CD4-positive, alpha-beta T cell (primary cell): ENCODE measurements around the gene AP1M2. TPM values are rescaled to one million over a fixed set of nuclear protein-coding genes. Genes with fewer than 3 reads are reported as not detected.

ENCODE experiments used
- ATAC-seq: fragments of 200-7000 bp; cut with Tn5 transposase; one replicate; pipeline ENCODE4 v1.10.0; 2022; ENCODE audit warnings: mild to moderate bottlenecking; ENCODE audit not compliant: poor library complexity
- CTCF ChIA-PET: fragments of 350-600 bp; sonication (Branson Sonifier 250); formaldehyde crosslinking; loops from one replicate; lab custom pipeline; 2021; ENCODE audit warnings: antibody characterized with exemption, inconsistent platforms; lab: Charles Lee
- POLR2A ChIA-PET: fragments of 350-600 bp; sonication (Branson Sonifier 250); formaldehyde crosslinking; loops from one replicate; lab custom pipeline; 2021; ENCODE audit warnings: antibody characterized with exemption, inconsistent platforms; lab: Charles Lee
- DNase-seq, 14 experiments: peaks; one replicate each; pipeline ENCODE4 v3.0.0-alpha.2; 2013 to 2020; ENCODE audit warnings: mixed read lengths in 2 of 14
- H3K27ac ChIP-seq, 2 donors: one replicate each; pipeline versions ENCODE4 v1.5.1 to v1.7.0; 2013; ENCODE audit warnings: low read length in 2 of 2, low read depth in 1 of 2, mild to moderate bottlenecking in 1 of 2
- H3K27me3 ChIP-seq, 2 experiments: 1 replicate in 1 of 2; 2 replicates in 1 of 2; pipeline versions ENCODE4 v1.6.1 to v1.7.0; 2013; ENCODE audit warnings: low read length in 2 of 2, control low read depth in 1 of 2, mild to moderate bottlenecking in 1 of 2, moderate library complexity in 1 of 2; ENCODE audit not compliant: insufficient read depth in 2 of 2, control insufficient read depth in 1 of 2
- H3K36me3 ChIP-seq: one replicate; pipeline ENCODE4 v1.6.1; 2013; ENCODE audit warnings: low read length, control low read depth; ENCODE audit not compliant: insufficient read depth
- H3K4me1 ChIP-seq: one replicate; pipeline ENCODE4 v1.6.1; 2013; ENCODE audit warnings: low read length, control low read depth; ENCODE audit not compliant: insufficient read depth
- H3K4me3 ChIP-seq: one replicate; pipeline ENCODE4 v1.5.1; 2013; ENCODE audit warnings: mild to moderate bottlenecking, low read length, moderate library complexity
- H3K9me3 ChIP-seq, 2 experiments: 1 replicate in 1 of 2; 2 replicates in 1 of 2; pipeline versions ENCODE4 v1.6.1 to v1.7.0; 2013; ENCODE audit warnings: low read length in 2 of 2, mild to moderate bottlenecking in 2 of 2, control low read depth in 1 of 2, moderate library complexity in 1 of 2; ENCODE audit not compliant: control insufficient read depth in 1 of 2, insufficient read depth in 1 of 2
- H3K27ac Mint-ChIP-seq: one replicate; pipeline ENCODE4 v1.8.0; 2020; ENCODE audit warnings: mixed read lengths
- H3K27me3 Mint-ChIP-seq: one replicate; pipeline ENCODE4 v1.8.0; 2021; ENCODE audit warnings: mixed read lengths
- H3K36me3 Mint-ChIP-seq: one replicate; pipeline ENCODE4 v1.8.0; 2021; ENCODE audit warnings: low read depth, mixed read lengths
- H3K4me1 Mint-ChIP-seq: one replicate; pipeline ENCODE4 v1.8.0; 2021; ENCODE audit warnings: low read depth, mixed read lengths
- H3K4me3 Mint-ChIP-seq: one replicate; pipeline ENCODE4 v1.8.0; 2020; ENCODE audit warnings: mild to moderate bottlenecking, mixed read lengths
- H3K9me3 Mint-ChIP-seq: one replicate; pipeline ENCODE4 v1.8.0; 2020; ENCODE audit warnings: mixed read lengths
- CTCF ChIP-seq: fragments of 200-600 bp; IDR thresholded peaks from one replicate; pipeline ENCODE4 v1.8.0; 2022; ENCODE audit warnings: antibody characterized with exemption, mild to moderate bottlenecking
- intact Hi-C, 2 experiments: fragments of 100-400 bp; cut with DNase I in 1 of 2; cut with micrococcal nuclease in 1 of 2; formaldehyde crosslinking; loops; one replicate each; pipeline versions ENCODE4 v1.15.1 to v1.9.0; 2023 to 2025; cut with DNase I, micrococcal nuclease
- total RNA-seq, 174 experiments: library from RNA in 2 of 174; stranded (reverse) in 2 of 174; gene quantifications; one replicate each; pipeline ENCODE4 v1.2.3 and lab custom pipeline; 2021 to 2026

The AP1M2 gene
- total RNA-seq, 2 experiments from 2014 or later = 0.77 TPM; not detected in 1

GRCh38 chr19:10593820-10594637, 6.9 kb upstream of the AP1M2 start:
- ATAC-seq (no peak), DNase-seq (no peak)
- no peaks in the 10 kb centered on the region for H3K36me3 Mint-ChIP-seq
- Histone ChIP-seq H3K27me3 (no peaks in the 10 kb centered on the region), H3K4me1 (peaks cover 26% of the 10 kb centered on the region), H3K4me3 (no peak overlapping the region), H3K9me3 (no peaks in the 10 kb centered on the region), H3K36me3 (no peaks in the 10 kb centered on the region), H3K27ac (no peak overlapping the region)
- intact Hi-C loops = no loop called here
- peaks cover 19% of the 10 kb centered on the region for H3K4me1 Mint-ChIP-seq
- TF ChIP-seq CTCF = no peak
- no peaks in the 10 kb centered on the region for H3K27me3 Mint-ChIP-seq
- no peak overlapping the region for H3K27ac Mint-ChIP-seq
- ChIA-PET CTCF (no interaction called here), POLR2A (interaction anchor here (1.0 kb wide), 1 partner anchor 9 kb away, joined by 4 read pairs; no protein-coding TSS in a partner anchor)
- H3K9me3 Mint-ChIP-seq = no peaks in the 10 kb centered on the region
- peak overlapping the region; percentile 27 for H3K4me3 Mint-ChIP-seq

- Mint-ChIP-seq H3K27ac (no peak overlapping the region), H3K4me3 (no peak overlapping the region), H3K36me3 (no peaks in the 10 kb centered on the region), H3K4me1 (peaks cover 18% of the 10 kb centered on the region), H3K27me3 (no peaks in the 10 kb centered on the region), H3K9me3 (no peaks in the 10 kb centered on the region)
- H3K9me3 ChIP-seq = no peaks in the 10 kb centered on the region
- no peak overlapping the region for H3K27ac ChIP-seq
- no peak overlapping the region for H3K4me3 ChIP-seq
- TF ChIP-seq CTCF = no peak
- ChIA-PET CTCF (no interaction called here), POLR2A (interaction anchor here (1.3 kb wide), 1 partner anchor 11 kb away, joined by 3 read pairs; no protein-coding TSS in a partner anchor)
- H3K4me1 ChIP-seq = peaks cover 26% of the 10 kb centered on the region
- no peaks in the 10 kb centered on the region for H3K27me3 ChIP-seq
- ATAC-seq (no peak), DNase-seq (no peak)
- H3K36me3 ChIP-seq = no peaks in the 10 kb centered on the region
- intact Hi-C loops = no loop called here
These were observed 6.0 kb upstream of the AP1M2 start for GRCh38 chr19:10593148-10593547.

GRCh38 chr19:10587839-10588150, 683 bp upstream of the AP1M2 start:
- DNase-seq (no peak), ATAC-seq (no peak)
- Histone ChIP-seq H3K4me3 (no peak overlapping the region), H3K27ac (no peak overlapping the region), H3K27me3 (no peaks in the 10 kb centered on the region), H3K36me3 (no peaks in the 10 kb centered on the region), H3K4me1 (peaks cover 10% of the 10 kb centered on the region), H3K9me3 (no peaks in the 10 kb centered on the region)
- H3K4me3 Mint-ChIP-seq = no peak overlapping the region
- ChIA-PET CTCF (no interaction called here), POLR2A (no interaction called here)
- H3K9me3 Mint-ChIP-seq = no peaks in the 10 kb centered on the region
- H3K27me3 Mint-ChIP-seq = no peaks in the 10 kb centered on the region
- no peaks in the 10 kb centered on the region for H3K36me3 Mint-ChIP-seq
- intact Hi-C loops = no loop called here
- H3K4me1 Mint-ChIP-seq = peaks cover 25% of the 10 kb centered on the region
- no peak overlapping the region for H3K27ac Mint-ChIP-seq
- TF ChIP-seq CTCF = no peak
